ENCODE data around the gene OR13A1.
"Not testable (repeated sequence)": the region's sequence is repeated elsewhere in the genome, so short reads cannot be mapped to it uniquely, and the experiment has no call there.

OR13A1 gene

GRCh38 chr10:45294681-45295080 lies 20.7 kb downstream of the OR13A1 start:
- H3K4me3 ChIP-seq (ENCODE audit: low read depth, low read length), result no peak overlapping the region
- TF ChIP-seq CTCF (IDR thresholded peaks at IDR 0.05; ENCODE audit: low read depth, low read length), result no peak
- in situ Hi-C loops (cut with HindIII; ENCODE audit: low sequenced_read_pairs), result no loop called here
- no peak for DNase-seq (ENCODE audit: low read depth, low spot score)

- no peak for DNase-seq (ENCODE audit: low read depth, low spot score)
- no peak for TF ChIP-seq CTCF (IDR thresholded peaks at IDR 0.05; ENCODE audit: low read depth, low read length)
- in situ Hi-C loops (cut with HindIII; ENCODE audit: low sequenced_read_pairs), result no loop called here
- H3K4me3 ChIP-seq (ENCODE audit: low read depth, low read length), result no peak overlapping the region
These were observed 28.4 kb downstream of the OR13A1 start for GRCh38 chr10:45286980-45287379.

- no peak for DNase-seq (ENCODE audit: low read depth, low spot score)
- no peak overlapping the region for H3K4me3 ChIP-seq (ENCODE audit: low read depth, low read length)
- no peak for TF ChIP-seq CTCF (IDR thresholded peaks at IDR 0.05; ENCODE audit: low read depth, low read length)
- in situ Hi-C loops (cut with HindIII; ENCODE audit: low sequenced_read_pairs), result no loop called here
These were observed 33.3 kb downstream of the OR13A1 start for GRCh38 chr10:45282061-45282460.

- H3K4me3 ChIP-seq (ENCODE audit: low read depth, low read length), result no peak overlapping the region
- in situ Hi-C loops (cut with HindIII; ENCODE audit: low sequenced_read_pairs), result no loop called here
- TF ChIP-seq CTCF (IDR thresholded peaks at IDR 0.05; ENCODE audit: low read depth, low read length), result no peak
- DNase-seq (ENCODE audit: low read depth, low spot score), result no peak
These were observed 35.2 kb downstream of the OR13A1 start for GRCh38 chr10:45280113-45280760.

GRCh38 chr10:45279682-45280081 lies 35.7 kb downstream of the OR13A1 start:
- no peak for TF ChIP-seq CTCF (IDR thresholded peaks at IDR 0.05; ENCODE audit: low read depth, low read length)
- in situ Hi-C loops (cut with HindIII; ENCODE audit: low sequenced_read_pairs), result no loop called here
- H3K4me3 ChIP-seq (ENCODE audit: low read depth, low read length), result no peak overlapping the region
- DNase-seq (ENCODE audit: low read depth, low spot score), result no peak

- in situ Hi-C loops (cut with HindIII; ENCODE audit: low sequenced_read_pairs), result no loop called here
- no peak for DNase-seq (ENCODE audit: low read depth, low spot score)
- TF ChIP-seq CTCF (IDR thresholded peaks at IDR 0.05; ENCODE audit: low read depth, low read length), result no peak
- H3K4me3 ChIP-seq (ENCODE audit: low read depth, low read length), result no peak overlapping the region
These were observed 36.4 kb downstream of the OR13A1 start for GRCh38 chr10:45278860-45279498.

GRCh38 chr10:45276146-45276545 lies 39.3 kb downstream of the OR13A1 start:
- H3K4me3 ChIP-seq (ENCODE audit: low read depth, low read length); DNase-seq (ENCODE audit: low read depth, low spot score); in situ Hi-C loops (cut with HindIII; ENCODE audit: low sequenced_read_pairs): not testable (repeated sequence)

Data from astrocyte of the spinal cord (primary cell).